GM19468 (cell line): ENCODE results near the gene MYO1F.
"Not testable (repeated sequence)": the region's sequence is repeated elsewhere in the genome, so short reads cannot be mapped to it uniquely, and the experiment has no call there.

Experiments used
- ATAC-seq: cut with Tn5 transposase; IDR thresholded peaks from one replicate; pipeline ENCODE4 v1.9.1; 2021; ENCODE audit warnings: mild to moderate bottlenecking, moderate library complexity, moderate number of reproducible peaks; ENCODE audit not compliant: unreplicated experiment; ENCODE audit errors: extremely low read depth

Gene MYO1F

DNA sequence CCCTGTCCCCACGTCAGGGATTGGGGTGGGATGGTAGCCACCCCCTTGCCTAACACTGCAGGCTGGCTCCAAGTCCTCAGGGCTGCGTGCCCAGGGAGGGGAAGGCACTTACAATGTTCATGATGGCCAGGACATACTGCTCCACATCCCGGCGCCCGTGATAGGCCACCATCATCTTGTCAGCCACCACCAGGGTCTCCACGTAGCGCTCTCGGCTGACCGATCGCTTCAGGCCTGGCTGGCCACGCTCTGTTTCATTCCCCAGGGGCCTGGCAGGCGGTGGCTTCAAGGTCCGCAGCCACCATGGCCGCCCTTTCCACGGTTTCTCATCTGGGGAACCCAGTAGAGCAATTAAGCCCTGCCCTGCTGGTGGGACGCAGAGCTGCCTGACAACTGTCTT is 23.6 kb upstream of the MYO1F start:
- ATAC-seq = no peak

DNA sequence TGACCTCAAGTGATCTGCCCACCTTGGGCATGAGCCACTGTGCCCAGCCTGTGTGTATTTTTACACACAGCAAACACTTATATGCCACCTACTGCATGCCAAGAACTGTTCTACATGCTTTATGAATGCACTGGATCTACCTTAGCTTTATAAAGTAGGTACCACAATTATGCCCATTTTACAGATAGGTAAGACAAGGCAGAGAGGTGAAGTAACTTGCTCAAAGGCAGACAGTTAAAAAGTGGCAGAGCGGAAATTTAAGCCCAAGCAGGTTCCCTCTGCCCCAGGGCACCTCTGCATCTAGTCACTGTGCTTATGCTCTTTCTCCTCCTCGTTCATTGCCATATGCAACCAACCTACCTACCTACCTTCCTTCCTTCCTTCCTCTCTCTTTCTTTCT is 22.8 kb upstream of the MYO1F start:
- ATAC-seq = no peak

DNA sequence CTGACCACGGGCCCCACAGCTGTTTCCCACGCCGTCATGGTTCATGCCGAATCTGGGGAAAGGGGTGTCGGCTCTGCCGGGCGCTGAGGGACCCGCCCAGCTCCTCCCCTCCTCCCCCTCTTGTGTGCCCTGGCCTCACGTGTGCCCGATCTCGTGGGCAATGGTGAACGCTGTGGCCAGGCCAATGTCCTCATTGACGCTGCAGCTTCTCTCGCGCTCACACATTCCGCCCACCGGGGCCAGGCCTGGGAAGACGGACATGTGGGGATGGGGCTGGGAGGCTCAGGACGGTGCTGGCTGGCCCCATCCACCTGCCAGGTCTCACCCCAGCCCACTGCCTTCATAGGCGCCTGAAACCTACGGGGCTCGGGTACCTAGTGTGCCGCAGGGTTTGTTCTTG is 18.9 kb upstream of the MYO1F start:
- ATAC-seq = no peak

DNA sequence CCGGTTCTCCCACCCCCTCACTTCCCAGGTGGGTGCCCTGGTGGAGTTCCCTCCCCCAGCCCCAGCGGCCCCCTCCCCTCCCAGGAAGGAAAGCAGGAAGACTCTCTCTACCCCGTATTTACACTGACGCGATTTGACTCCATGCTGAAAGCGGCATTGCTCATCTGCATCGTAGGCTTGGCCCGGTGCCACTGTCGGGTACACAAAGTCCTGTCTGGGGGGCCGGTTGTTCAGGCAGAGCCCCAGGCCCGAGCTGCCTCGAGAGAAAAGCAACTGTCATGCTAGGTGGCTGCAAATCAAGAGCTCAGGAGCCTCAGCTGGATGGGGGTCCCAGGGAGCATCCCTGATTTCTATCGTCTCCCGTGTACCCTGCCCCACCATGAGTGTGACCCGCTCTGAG is 18.4 kb upstream of the MYO1F start:
- ATAC-seq = no peak

DNA sequence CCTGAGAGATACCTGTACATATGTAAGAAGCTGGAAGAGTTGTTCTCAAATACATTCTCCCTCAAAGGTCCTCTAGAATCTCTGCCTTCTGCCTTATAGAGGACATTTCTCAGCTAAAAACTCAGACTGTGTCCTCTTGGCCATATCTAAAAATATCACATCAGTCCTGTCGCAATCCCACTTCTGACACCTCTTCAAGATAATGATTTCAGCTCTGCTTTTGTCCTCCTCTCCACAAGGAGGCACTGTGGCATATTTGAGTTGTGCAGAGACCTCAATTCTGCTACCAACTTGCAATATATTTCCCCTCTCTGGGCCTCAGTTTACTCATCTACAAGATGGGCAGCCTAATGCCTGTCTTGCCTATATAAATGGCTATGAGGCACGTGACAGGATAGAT is 16.7 kb upstream of the MYO1F start:
- no peak for ATAC-seq

DNA sequence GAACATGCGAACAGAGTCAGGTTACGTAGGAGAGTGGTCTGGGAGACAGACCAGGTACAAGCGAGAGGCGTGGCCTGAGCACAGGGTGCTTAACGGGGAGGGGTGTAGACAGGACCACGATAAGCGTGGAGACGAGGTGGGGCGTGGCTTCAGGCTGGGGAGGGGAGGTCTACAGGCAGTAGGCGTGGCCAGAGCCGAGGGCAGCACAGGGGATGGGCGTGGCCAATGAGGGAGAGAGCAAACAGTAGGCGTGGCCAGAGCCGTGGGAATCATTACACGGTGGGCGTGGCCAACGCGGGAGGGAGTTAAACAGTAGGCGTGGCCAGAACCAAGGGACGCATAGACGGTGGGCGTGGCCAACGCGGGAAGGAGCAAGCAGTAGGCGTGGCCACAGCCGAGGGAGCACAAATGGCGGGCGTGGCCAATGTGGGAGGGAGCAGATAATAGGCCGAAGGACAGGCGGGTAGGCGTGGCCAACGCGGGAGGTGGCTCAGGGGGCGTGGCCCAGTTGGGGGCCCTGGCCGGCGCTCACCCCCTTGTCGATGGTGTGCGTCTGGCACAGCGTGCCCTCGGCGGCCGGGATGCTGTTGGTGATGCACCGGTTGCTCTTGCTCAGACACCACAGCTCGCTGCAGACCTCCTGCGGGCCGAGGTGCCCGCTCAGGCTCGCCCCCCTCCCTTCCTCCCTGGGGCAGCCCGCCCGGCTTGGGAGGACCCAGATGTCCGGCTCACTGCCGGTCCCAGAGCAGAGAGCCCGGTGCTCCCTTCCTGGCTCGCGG is 15.2 kb upstream of the MYO1F start:
- ATAC-seq = no peak

DNA sequence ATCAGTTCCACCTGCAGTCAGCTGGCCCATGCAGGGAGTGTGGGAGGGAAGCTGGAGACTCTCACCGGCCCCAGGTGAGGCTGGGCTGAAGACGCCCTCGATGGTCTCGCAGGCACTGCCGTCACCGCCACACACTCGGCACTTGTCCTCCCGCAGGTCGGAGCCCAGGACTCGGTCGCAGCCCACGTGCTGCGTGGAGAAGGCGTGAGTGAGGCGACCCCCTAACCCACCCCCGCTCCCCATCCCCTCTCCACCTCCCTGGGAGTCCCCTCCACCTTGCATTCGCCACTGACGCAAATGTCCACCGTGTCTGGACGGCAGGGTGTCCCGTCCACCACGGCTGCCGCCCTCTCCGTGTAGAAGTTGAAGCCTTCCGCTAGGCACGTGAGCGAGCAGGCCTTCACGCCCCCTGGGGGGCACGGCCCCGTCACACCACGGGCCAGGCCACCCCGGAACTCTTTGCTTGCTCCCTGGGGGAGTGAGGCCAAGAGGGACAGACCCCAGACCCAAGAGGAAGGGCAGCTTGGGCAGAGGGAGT is 12.0 kb upstream of the MYO1F start:
- ATAC-seq = no peak

DNA sequence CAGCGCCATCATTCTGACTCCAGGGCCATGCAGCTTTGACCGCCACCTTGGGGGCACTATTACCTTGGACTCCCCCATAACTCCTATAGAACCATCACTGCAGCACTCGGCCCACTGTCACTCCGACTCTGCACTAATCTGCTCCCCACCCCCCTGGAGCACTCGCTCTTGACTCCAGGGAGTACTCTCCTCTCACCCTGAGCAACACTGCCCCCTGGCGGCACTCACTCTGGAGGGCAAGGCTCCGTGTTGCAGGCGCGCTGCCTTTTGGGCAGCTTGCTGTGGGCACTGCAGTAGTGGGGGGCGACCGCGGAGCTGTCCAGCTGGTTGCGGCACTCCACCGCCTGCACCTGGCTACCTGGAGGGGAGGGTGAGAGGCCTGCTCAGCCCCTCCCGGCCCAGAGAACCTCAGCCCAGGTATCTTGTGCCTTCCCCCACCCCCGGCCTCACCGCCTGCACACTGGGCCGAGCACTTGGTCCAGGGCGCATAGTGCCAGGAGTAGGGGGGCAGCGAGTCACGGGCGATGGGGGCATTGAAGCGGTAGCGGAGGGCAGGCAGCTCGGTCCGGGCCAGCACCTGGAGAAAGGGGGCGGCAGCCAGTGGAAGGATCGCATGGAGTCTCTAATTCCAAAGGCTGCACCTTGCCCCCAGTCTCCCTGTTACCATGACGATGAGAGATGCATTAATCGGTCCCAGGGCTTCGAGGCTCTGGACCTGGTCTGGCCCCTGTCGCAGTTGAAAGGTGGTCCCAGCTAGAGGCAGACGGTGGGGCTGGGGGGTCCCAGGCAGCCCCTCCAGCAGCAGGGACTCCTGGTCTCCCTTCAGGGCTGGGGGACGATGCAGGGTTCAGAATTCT is 8.9 kb upstream of the MYO1F start:
- ATAC-seq = no peak

DNA sequence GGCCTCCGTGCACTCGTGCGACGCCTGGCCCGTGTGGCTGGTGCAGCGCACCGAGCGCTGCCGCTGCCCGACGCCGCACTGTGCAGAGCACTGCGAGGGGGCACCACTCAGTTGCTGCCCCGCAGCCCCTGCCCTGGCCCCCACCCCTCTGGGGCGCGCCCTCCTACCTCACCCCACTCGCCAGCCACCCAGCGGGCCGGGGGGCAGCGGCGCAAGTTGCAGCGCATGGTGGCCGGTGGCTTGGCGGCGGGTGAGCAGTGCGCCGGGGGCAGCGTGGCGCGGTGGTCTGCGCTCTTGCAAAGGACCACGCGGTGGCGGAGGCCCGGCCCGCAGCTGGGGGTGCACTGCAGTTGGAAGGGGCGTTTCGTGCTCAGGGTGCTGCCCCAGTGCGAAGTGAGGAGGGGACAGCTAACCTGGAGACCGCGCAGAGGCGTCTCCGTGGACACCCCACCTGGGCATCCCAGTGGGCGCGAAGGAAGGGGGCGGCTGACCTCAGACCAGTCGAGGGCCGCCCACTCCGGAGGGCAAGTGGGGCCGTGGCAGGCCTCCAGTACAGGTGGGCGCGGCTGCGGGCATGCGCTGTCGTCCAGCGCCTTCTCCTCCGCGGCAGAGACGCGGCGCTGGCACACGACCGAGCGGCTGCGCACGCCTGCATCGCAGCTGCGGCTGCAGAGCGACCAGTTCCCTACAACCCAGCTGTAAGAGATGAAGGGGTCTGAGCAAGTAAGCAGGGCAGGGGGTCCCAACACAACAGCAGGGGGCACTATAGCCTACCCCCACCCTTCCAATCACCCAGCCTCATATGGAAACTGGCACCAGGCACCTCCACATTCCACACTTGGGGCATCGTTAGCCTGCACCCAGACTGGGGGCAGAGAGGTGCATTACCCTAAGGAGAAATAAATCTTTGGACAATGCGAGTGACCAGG is 8.0 kb upstream of the MYO1F start:
- ATAC-seq = no peak

DNA sequence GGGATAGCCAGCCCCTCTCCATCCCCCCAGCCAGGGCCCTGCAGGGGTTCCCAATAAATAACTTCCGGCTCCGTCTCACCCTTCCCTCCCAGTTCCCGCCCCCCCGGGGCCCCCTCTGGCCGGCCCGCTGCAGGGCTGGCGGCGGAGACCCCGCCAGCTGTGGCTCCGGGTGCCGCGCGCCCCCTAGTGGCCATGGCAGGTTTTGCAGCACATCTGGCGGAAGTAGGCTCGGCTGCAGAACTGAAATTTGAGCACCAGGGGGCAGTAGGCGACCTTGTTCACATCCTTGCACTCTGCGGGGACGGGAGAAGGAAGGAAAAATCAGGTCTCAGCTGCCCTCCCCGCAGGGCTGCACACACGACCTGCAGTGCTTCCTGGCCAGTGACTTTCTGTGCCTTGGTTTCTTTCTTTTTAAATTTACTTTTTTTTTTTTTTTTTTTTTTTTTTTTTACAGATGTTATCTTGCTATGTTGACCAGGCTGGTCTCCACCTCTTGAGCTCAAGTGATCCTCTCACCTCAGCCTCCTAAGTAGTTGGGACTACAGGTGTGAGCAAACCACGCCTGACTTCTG is 3.6 kb upstream of the MYO1F start:
- no peak for ATAC-seq

DNA sequence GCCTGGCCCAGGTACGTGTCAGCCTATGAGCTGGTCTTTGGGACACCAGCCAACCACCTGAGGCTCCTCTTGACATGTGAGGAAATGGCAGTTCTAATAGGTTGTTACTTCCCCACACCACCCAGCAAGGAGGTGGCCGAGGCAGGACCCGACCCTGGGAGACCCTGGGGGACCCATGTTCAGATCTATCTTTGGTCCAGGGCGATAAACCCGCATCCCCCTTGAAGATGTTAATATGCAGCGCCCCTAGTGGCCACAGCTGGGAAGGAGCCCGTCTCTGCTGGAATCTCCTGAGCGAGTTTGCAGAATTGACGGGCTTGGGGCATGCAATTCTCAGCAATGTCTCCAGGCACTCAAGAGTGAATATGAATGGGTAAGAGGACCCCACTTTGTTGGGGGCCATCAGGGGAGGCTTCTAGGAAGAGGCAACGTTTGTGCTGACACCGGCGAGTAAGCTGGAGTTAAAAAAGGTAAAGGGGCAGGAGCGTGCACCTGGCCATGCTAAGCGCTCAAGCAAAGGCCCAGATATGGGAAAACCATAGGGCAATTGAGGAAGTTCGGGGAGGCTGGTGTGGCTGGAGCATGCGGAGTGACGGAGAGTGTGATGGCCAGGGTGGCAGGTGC is 1.5 kb upstream of the MYO1F start:
- ATAC-seq = no peak

DNA sequence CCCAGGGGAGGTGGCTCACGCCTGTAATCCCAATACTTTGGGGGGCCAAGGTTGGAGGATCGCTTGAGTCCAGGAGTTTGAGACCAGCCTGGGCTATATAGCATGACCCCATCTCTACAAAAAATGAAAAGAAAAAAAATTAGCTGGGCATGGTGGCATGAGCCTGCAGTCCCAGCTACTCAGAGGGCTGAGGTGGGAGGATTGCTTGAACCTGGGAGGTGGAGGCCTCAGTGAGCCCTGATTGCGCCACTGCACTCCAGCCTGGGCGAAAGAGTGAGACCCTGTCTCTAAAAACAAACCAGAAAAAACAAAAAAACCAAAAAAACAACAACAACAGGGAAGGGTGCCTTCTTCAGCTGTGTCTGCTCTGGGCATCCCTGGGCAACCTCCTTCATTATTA is 499 bp upstream of the MYO1F start:
- no peak for ATAC-seq

DNA sequence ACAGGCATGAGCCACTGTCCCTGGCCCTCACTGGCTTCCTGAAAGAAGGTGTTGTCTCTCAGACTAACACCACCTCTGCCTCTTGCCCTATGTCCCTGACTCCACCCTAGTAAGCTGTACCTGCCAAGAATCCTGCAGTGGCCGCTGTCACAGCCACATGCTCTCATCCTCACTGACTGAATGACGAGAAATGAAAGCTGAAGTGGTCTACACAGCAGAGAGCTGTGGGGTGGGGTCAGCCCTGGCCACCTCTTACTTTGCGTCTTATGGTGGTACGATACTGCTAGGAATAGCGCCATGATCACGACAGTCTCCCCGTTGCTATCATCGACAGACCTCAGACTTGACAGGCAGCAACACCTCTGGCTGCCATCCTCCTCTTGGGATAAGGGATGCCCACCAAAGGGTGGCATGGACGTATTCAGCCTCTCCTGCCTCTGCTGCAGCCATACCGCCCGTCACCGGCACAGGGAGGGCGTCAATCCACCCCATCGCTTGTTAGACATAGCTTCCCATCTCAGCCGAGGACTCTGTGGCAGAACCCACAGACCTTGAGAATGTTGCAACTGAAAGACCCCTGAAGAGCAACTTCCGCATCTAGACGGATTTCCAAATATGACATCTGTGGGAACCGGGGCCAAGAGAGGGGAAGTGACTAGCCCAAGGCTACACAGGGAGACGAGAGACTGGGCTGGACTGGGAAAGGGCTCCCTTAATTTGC is 809 bp downstream of the MYO1F start:
- no peak for ATAC-seq

DNA sequence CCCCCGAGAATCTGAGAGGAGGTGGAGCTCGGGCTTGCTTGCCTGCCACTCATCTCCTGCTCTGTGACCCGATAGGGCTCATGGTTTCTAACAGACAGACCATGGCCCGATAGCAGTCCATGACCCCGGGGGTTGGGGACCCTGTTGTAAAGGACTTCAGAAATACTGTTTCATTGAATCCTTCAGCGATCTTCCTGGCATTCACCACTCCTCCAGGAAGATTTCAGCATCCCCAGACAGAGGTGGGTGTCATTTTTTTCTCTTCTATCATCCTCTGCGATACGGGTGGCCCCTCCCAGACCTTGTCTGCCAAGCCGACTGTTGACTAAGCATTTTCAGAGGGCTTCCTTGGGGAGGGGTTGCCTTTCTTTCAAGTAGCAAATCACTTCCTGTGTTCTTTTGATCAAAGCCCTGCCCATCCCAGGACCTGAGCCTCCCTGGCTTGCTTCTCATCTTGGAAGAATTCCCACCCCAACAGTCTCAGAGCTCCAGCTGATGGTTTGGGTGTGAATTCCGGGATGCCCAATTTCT is 1.7 kb downstream of the MYO1F start:
- no peak for ATAC-seq

DNA sequence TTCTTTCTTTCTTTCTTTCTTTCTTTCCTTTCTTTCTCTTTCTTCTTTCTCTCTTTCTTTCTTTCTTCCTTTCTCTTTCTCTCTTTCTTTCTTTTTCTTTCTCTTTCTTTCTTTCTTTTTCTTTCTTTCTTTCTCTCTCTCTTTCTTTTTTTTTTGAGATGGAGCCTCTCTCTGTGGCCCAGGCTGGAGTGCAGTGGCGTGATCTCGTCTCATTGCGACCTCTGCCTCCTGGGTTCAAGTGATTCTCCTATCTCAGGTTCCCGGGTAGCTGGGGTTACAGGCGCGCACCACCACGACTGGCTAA is 2.7 kb downstream of the MYO1F start:
- ATAC-seq = not testable (repeated sequence)

DNA sequence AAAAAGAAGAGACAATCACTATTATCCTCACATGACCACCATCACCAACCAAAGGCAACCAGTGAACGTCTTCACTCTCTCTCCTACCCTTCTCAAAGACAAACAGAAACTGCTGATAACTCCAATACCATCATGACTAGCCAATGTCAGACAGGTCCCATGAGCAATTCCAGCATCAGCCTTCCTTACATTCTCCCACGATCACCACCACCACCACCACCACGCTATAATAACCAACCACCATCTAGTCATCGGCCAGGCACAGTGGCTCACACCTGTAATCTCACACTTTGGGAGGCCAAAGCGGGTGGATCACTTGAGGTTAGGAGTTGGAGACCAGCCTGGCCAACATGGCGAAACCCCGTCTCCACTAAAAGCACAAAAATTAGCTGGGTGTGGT is 3.9 kb downstream of the MYO1F start:
- ATAC-seq = no peak

DNA sequence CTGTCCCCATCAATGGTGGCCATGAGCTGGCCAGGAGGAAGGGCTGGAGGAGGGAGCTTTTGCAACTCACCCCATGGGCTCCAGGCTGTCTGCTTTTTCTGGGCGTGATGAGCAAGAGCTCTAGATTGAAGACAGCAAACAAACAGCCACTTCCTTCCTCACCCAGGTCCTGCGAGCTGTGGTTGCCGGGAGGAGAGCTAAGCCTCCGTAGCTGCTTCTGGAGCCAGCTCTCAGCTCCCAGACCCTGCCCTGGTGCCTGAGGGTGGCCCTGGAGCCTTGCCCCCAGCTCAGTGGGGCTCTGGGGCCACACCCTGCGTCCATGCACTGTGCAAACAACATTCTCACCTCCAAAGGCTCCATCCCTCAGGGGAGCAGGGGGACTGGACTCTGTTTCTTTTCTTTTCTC is 6.2 kb downstream of the MYO1F start:
- no peak for ATAC-seq

DNA sequence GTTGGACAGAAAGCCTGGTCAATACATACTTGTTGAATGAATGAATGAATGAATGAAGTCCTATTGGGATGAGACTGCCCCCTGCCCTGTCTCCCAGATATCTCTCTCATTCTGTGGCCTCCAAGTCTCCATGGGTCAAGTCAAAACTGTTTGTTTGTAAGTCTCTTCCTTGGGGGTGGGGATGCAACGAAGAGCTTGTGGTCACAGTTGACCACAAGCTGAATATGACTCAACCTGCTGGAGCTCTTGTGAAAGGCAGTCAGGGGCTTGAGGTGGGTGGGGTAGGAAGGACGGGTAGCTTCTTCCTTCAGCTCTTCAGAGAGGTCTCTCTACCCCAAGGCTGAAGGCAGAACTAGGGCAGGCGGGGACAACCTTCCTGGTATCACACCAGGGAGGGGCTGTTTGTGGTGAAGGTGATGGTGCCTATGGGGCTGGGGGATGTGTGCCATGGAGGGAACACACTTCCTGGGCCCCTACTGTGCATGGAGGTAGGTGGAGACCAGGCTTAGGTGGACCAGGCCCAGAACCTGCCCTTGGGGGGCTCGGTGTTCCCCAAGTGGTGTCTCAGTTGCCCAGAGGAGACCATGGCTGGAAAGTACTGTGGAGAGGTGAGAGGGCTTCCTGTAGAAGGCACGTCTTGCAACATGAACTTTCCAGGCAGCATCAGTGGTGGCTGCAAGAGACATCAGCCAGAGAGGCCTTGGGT is 8.0 kb downstream of the MYO1F start:
- ATAC-seq = peak; percentile 32
